ENCODE data around the gene JPT1. TPM values are rescaled to one million over a fixed set of nuclear protein-coding genes. Genes with fewer than 3 reads are reported as not detected.
"Not testable (repeated sequence)": the region's sequence is repeated elsewhere in the genome, so short reads cannot be mapped to it uniquely, and the experiment has no call there.

JPT1 gene
- total RNA-seq, 6 experiments from 2014 or later: 236 to 276 (median 265) TPM

GRCh38 chr17:75144816-75145512, 9.3 kb downstream of the JPT1 start:
- H3K27me3 Mint-ChIP-seq (ENCODE audit: insufficient read depth): no peaks in the 10 kb centered on the region
- no peak for TF ChIP-seq CTCF (IDR thresholded peaks at IDR 0.05)
- peaks cover 21% of the 10 kb centered on the region for H3K4me1 Mint-ChIP-seq (ENCODE audit: low read depth)
- peak overlapping the region; percentile 18; the same call in 1 of the 2 replicates for H3K27ac Mint-ChIP-seq
- no peak overlapping the region for H3K4me3 Mint-ChIP-seq
- H3K36me3 Mint-ChIP-seq (ENCODE audit: low read depth): peaks cover 37% of the 10 kb centered on the region
- no peak for DNase-seq
- H3K9me3 Mint-ChIP-seq: no peaks in the 10 kb centered on the region

GRCh38 chr17:75142236-75142971, 11.9 kb downstream of the JPT1 start:
- H3K9me3 Mint-ChIP-seq: no peaks in the 10 kb centered on the region

GRCh38 chr17:75138519-75138918, 15.8 kb downstream of the JPT1 start:
- H3K9me3 Mint-ChIP-seq: no peaks in the 10 kb centered on the region
- no peak for TF ChIP-seq CTCF (IDR thresholded peaks at IDR 0.05)

More at GRCh38 chr17:75142236-75142971, 11.9 kb downstream of the JPT1 start:
- no peak for TF ChIP-seq CTCF (IDR thresholded peaks at IDR 0.05)
- Mint-ChIP-seq H3K27me3 (ENCODE audit: insufficient read depth) (no peaks in the 10 kb centered on the region), H3K4me3 (no peak overlapping the region), H3K36me3 (ENCODE audit: low read depth) (peaks cover 26% of the 10 kb centered on the region), H3K4me1 (ENCODE audit: low read depth) (peaks cover 12% of the 10 kb centered on the region), H3K27ac (no peak overlapping the region)
- no peak for DNase-seq

GRCh38 chr17:75137762-75138161, 16.6 kb downstream of the JPT1 start:
- H3K36me3 Mint-ChIP-seq (ENCODE audit: low read depth); H3K4me1 Mint-ChIP-seq (ENCODE audit: low read depth); H3K4me3 Mint-ChIP-seq; H3K9me3 Mint-ChIP-seq; DNase-seq; H3K27ac Mint-ChIP-seq; H3K27me3 Mint-ChIP-seq (ENCODE audit: insufficient read depth): not testable (repeated sequence)

More at GRCh38 chr17:75138519-75138918, 15.8 kb downstream of the JPT1 start:
- Mint-ChIP-seq H3K4me1 (ENCODE audit: low read depth) (no peaks in the 10 kb centered on the region), H3K27me3 (ENCODE audit: insufficient read depth) (no peaks in the 10 kb centered on the region; the same call in 1 of the 2 replicates), H3K27ac (no peak overlapping the region), H3K36me3 (ENCODE audit: low read depth) (peaks cover 5% of the 10 kb centered on the region; the same call in 1 of the 2 replicates), H3K4me3 (no peak overlapping the region)
- DNase-seq: no peak

GRCh38 chr17:75135946-75136345, 18.4 kb downstream of the JPT1 start:
- H3K27ac Mint-ChIP-seq: peak overlapping the region; percentile 8

More at GRCh38 chr17:75135946-75136345, 18.4 kb downstream of the JPT1 start:
- no peak; the same call in 1 of the 2 replicates for TF ChIP-seq CTCF (IDR thresholded peaks at IDR 0.05)
- no peaks in the 10 kb centered on the region for H3K9me3 Mint-ChIP-seq
- no peak overlapping the region for H3K4me3 Mint-ChIP-seq
- H3K27me3 Mint-ChIP-seq (ENCODE audit: insufficient read depth): no peaks in the 10 kb centered on the region; the same call in 1 of the 2 replicates
- H3K4me1 Mint-ChIP-seq (ENCODE audit: low read depth): no peaks in the 10 kb centered on the region
- H3K36me3 Mint-ChIP-seq (ENCODE audit: low read depth): no peaks in the 10 kb centered on the region; the same call in 1 of the 2 replicates
- no peak for DNase-seq

All from HFFc6 (cell line).